Measurements from ENCODE around the gene ALB. TPM values are rescaled to one million over a fixed set of nuclear protein-coding genes. Genes with fewer than 3 reads are reported as not detected.

ALB gene
- total and polyA plus RNA-seq, 4 donors = 0.07 to 32.8 (median 4.4) TPM

DNA sequence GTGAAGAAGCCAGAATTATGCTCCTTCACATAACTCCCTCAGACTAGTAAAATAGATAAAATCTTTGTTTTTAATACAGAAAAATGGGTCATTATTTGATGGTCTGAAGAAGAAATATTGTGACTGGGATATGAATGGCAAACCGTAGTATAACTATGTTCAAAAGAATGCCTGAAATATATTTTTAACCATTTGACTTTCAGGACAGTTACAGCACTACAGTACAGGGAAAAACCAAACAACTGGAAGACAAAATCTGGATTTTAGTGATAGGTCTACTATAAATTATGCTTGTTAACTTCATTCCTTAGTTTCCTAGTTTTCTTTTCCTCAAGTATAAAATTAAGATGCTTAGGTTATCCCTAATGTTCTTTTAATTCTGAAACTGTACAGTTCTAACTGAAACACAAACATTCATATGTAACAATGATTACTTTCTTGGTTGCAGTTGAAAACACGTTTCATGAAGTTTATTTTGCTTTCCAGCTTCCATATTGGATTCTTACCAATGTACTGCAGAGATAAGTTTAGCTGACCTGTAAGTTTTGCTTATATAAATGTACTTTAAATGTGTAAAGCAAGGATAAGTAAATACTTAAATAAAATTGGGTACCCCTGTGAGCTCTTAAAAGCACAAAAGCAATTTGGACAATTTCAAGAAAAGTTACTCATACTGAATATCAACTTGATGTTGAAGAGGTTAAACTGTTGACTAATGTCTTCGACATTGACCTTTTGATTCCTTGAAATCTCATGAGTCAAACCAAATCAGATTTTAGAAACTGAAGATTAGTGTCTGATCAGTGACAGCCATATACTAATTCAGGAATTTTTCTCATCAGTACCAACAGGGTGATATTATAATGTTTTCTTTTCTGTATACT, 32.8 kb downstream of the ALB start:
- ATAC-seq (ENCODE audit: insufficient read depth, low FRiP score) (no peak), DNase-seq (no peak)
- Histone ChIP-seq H3K27ac (ENCODE audit: low read depth in 1 of 2, low read length in 1 of 2) (no peak overlapping the region), H3K4me3 (no peak overlapping the region), H3K9me3 (ENCODE audit: control insufficient read depth in 4 of 4, insufficient read depth in 3 of 4, low read length in 3 of 4) (no peaks in the 10 kb centered on the region), H3K9ac (ENCODE audit: insufficient read depth in 1 of 2, low read length in 2 of 2) (no peak overlapping the region), H3K36me3 (ENCODE audit: control insufficient read depth in 4 of 4, insufficient read depth in 4 of 4, low read length in 4 of 4) (no peaks in the 10 kb centered on the region), H3K4me1 (ENCODE audit: control insufficient read depth in 5 of 5, insufficient read depth in 5 of 5, low read length in 5 of 5) (no peaks in the 10 kb centered on the region), H3K27me3 (ENCODE audit: control insufficient read depth in 3 of 3, insufficient read depth in 3 of 3, low read length in 2 of 3) (no peaks in the 10 kb centered on the region)
- no peak for TF ChIP-seq CTCF (IDR thresholded peaks at IDR 0.05; ENCODE audit: control extremely low read depth, extremely low read depth)
- WGBS, 2 donors = 58 to 76% methylated on average over 3 of the region's 3 CpGs

DNA sequence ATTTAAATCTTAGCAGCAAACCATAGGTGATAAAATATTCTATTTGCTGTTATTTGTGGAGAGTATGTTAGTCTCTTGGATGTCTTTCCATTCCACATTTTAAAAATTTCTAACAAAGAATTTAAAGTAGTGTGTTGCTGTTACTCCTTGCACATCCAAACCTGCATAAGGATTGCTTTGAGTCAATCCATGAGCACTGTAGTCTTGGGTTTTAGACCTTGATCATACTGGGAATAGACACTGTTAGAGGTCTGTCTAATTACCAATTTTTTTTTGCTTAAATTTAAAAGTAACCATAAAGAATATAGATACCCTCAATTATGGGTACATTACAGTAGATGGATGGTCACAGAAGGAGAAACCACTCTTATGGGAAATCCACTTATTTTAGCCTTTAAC, 33.5 kb downstream of the ALB start:
- ATAC-seq (ENCODE audit: insufficient read depth, low FRiP score) = no peak
- no peak for TF ChIP-seq CTCF (IDR thresholded peaks at IDR 0.05; ENCODE audit: control extremely low read depth, extremely low read depth)

GRCh38 chr4:73438048-73438447, 34.0 kb downstream of the ALB start:
- ATAC-seq (ENCODE audit: insufficient read depth, low FRiP score) = no peak
- H3K4me3 ChIP-seq = no peak overlapping the region
- no peak for DNase-seq
- H3K9me3 ChIP-seq (ENCODE audit: control insufficient read depth in 4 of 4, insufficient read depth in 3 of 4, low read length in 3 of 4) = no peaks in the 10 kb centered on the region
- H3K4me1 ChIP-seq (ENCODE audit: control insufficient read depth in 5 of 5, insufficient read depth in 5 of 5, low read length in 5 of 5) = no peaks in the 10 kb centered on the region
- no peaks in the 10 kb centered on the region for H3K27me3 ChIP-seq (ENCODE audit: control insufficient read depth in 3 of 3, insufficient read depth in 3 of 3, low read length in 2 of 3)
- no peaks in the 10 kb centered on the region for H3K36me3 ChIP-seq (ENCODE audit: control insufficient read depth in 4 of 4, insufficient read depth in 4 of 4, low read length in 4 of 4)
- H3K27ac ChIP-seq (ENCODE audit: low read depth in 1 of 2, low read length in 1 of 2) = no peak overlapping the region
- WGBS, 2 donors = 78 to 88% methylated on average over 1 of the region's 1 CpG
- H3K9ac ChIP-seq (ENCODE audit: insufficient read depth in 1 of 2, low read length in 2 of 2) = no peak overlapping the region
- TF ChIP-seq CTCF (IDR thresholded peaks at IDR 0.05; ENCODE audit: control extremely low read depth, extremely low read depth) = no peak

More for the DNA sequence above, 33.5 kb downstream of the ALB start:
- Histone ChIP-seq H3K4me3 (no peak overlapping the region), H3K36me3 (ENCODE audit: control insufficient read depth in 4 of 4, insufficient read depth in 4 of 4, low read length in 4 of 4) (no peaks in the 10 kb centered on the region), H3K4me1 (ENCODE audit: control insufficient read depth in 5 of 5, insufficient read depth in 5 of 5, low read length in 5 of 5) (no peaks in the 10 kb centered on the region), H3K9ac (ENCODE audit: insufficient read depth in 1 of 2, low read length in 2 of 2) (no peak overlapping the region), H3K9me3 (ENCODE audit: control insufficient read depth in 4 of 4, insufficient read depth in 3 of 4, low read length in 3 of 4) (no peaks in the 10 kb centered on the region), H3K27ac (ENCODE audit: low read depth in 1 of 2, low read length in 1 of 2) (no peak overlapping the region), H3K27me3 (ENCODE audit: control insufficient read depth in 3 of 3, insufficient read depth in 3 of 3, low read length in 2 of 3) (no peaks in the 10 kb centered on the region)
- no peak for DNase-seq
